Kidney epithelial cell (primary cell): ENCODE measurements around the gene HOXA1. TPM values are rescaled to one million over a fixed set of nuclear protein-coding genes. Genes with fewer than 3 reads are reported as not detected.

Experiments
- DNase-seq: peaks from one replicate; pipeline ENCODE4 v3.0.0-alpha.2; 2010; ENCODE audit warnings: low read depth
- H3K27me3 ChIP-seq: 2 replicates; pipeline ENCODE4 v1.6.0; 2011; ENCODE audit warnings: low read length; ENCODE audit not compliant: control insufficient read depth, insufficient read depth
- H3K36me3 ChIP-seq: 2 replicates; pipeline ENCODE4 v1.5.1; 2011; ENCODE audit warnings: low read length; ENCODE audit not compliant: control insufficient read depth, insufficient read depth
- H3K4me3 ChIP-seq: 2 replicates; pipeline ENCODE4 v1.5.1; 2011; ENCODE audit warnings: low read depth, mild to moderate bottlenecking, control low read depth, low read length
- total RNA-seq: library from RNA; depleted of rRNA; stranded (reverse); fragments of >200 nt; gene quantifications from 2 replicates; pipeline ENCODE4 v1.2.3, GENCODE V29; 2015
- TF ChIP-seq, protein P1 (sequence below): IDR thresholded peaks from 2 replicates; pipeline ENCODE4 v1.5.1; 2011; ENCODE audit warnings: mild to moderate bottlenecking, moderate library complexity, low read length, control low read depth, inconsistent platforms; ENCODE audit not compliant: insufficient read depth, poor library complexity, severe bottlenecking

Gene HOXA1
- total RNA-seq, 1 donor from 2014 or later: 4.3 TPM

GRCh38 chr7:27104341-27105058 is 8.7 kb upstream of the HOXA1 start:
- H3K36me3 ChIP-seq: no peaks in the 10 kb centered on the region
- TF ChIP-seq, protein P1, sequence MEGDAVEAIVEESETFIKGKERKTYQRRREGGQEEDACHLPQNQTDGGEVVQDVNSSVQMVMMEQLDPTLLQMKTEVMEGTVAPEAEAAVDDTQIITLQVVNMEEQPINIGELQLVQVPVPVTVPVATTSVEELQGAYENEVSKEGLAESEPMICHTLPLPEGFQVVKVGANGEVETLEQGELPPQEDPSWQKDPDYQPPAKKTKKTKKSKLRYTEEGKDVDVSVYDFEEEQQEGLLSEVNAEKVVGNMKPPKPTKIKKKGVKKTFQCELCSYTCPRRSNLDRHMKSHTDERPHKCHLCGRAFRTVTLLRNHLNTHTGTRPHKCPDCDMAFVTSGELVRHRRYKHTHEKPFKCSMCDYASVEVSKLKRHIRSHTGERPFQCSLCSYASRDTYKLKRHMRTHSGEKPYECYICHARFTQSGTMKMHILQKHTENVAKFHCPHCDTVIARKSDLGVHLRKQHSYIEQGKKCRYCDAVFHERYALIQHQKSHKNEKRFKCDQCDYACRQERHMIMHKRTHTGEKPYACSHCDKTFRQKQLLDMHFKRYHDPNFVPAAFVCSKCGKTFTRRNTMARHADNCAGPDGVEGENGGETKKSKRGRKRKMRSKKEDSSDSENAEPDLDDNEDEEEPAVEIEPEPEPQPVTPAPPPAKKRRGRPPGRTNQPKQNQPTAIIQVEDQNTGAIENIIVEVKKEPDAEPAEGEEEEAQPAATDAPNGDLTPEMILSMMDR: no peak
- H3K27me3 ChIP-seq: no peaks in the 10 kb centered on the region
- DNase-seq: no peak
- peak overlapping the region; percentile 31 for H3K4me3 ChIP-seq

DNA sequence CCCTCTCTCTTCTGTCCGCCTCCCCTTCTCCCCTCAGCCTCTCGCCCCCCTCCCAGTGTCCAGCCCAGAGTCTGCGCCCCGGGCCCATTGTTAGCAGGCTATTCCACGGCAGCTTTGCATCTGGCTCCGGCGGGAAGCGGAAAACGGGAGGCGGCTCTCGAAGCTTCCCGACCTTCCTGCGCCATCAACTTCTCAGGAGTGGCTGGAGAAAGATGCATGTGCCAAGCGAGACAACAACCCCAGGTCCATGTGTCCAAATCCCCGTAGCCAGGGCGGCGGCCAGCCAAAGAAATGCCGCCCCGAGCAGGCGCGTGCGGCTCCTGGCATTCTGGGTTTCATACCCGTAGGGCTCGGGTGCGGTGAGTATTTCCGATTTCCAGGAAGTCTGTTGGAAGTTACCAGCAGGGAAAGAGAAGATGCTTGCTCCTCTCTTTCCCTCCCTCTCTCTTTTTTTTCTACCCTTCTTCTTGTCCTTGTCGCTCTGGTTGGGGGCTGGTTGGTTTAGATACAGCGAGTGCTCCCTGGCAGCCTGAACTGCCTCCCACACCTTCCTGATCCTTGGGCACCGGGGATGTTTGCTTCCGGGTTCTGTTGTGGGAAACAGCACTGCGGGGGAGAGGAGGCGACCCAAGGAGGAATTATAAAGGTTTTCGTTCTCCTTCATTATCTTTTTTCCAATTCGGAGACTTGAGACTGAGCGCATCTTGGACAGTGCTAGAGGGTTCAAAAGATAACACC is 7.9 kb upstream of the HOXA1 start:
- H3K36me3 ChIP-seq: no peaks in the 10 kb centered on the region
- TF ChIP-seq, protein P1: no peak
- H3K27me3 ChIP-seq: no peaks in the 10 kb centered on the region
- peak overlapping the region; percentile 31 for H3K4me3 ChIP-seq
- no peak for DNase-seq

DNA sequence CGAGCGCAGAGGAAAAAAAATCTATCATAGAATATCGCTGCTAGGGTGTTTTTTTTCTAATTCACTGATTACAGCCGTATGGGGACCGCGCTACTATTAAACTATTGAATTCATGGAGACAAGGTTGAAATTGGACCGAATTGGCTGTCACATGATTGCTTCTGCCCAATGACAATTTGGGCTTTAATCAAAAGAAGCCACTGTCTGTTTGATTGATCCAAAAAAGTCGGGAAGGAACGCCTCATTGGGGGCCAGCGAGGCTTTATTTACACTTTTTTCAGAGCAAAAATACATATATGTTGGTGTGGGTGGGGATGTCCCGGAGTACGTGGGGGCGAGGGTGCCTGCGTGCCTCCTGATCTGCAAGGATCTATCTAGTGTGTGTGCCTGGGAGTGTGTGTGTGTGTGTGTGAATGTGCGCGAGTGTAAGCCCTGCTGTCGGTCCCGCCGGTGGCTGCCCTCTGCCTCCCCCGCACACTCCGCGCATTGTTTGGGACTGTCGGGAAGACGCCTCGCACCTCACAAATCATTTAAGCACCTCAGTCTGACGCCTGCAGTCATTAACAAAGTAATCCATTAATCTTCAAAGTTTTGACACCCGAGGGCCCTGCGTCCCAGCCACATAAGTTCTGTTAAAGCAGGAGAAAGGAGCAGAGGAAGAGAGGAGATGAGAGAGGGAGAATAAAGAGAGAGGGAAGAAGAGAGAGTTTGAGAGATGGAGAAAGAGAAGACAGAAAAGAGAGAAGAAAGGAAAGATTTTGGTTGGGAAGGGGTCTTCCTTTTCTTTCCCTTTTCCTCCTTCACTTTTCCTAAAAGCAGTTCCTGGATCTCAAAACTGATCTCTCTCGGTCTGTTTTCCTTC is 7.0 kb upstream of the HOXA1 start, which contains the start of gene HOXA2:
Gene HOXA2, minus strand, starts transcription at position 103 of the 862 bp plus-strand sequence. CDS start 183 bp downstream, outside the sequence.
- Histone ChIP-seq H3K36me3 (no peaks in the 10 kb centered on the region), H3K4me3 (peak within 1 kb of the TSS; percentile 31), H3K27me3 (no peaks in the 10 kb centered on the region)
- no peak for DNase-seq
- TF ChIP-seq, protein P1: no peak

GRCh38 chr7:27101957-27102580 is 6.3 kb upstream of the HOXA1 start:
- TF ChIP-seq, protein P1: no peak
- no peaks in the 10 kb centered on the region for H3K36me3 ChIP-seq
- DNase-seq: no peak
- H3K4me3 ChIP-seq: peak overlapping the region; percentile 31
- no peaks in the 10 kb centered on the region for H3K27me3 ChIP-seq

DNA sequence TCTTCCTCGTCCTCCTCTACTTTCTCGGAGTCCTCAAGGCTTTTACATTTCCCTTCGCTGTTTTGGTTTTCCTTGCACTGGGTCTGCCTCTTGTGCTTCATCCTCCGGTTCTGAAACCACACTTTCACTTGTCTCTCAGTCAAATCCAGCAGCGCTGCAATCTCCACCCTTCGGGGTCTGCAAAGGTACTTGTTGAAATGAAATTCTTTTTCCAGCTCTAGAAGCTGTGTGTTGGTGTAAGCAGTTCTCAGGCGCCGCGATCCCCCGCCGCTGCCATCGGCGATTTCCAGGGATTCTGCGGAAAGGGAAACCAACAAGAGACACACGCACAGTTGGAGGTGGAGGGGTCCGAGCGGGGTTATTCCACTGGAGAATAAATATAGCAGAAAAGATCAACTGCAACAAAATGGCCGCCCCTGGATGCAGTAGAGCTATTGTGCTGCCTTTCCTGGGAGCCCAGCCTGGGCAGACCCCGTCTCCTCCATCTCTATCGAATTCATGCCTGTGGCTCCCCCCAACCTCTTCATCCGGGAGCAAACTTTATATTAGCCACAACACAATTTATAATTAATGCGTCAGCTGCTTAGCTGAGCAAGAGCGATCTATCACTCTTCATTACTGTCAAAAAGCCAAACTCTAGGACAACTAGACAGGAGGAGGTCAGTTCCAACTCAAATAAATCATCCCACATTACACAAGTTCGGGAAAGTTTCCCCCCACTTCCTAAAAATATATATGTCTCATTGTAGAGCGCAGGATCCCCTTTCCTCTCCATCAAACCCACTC is 5.6 kb upstream of the HOXA1 start:
- TF ChIP-seq, protein P1: no peak
- H3K36me3 ChIP-seq: no peaks in the 10 kb centered on the region
- H3K4me3 ChIP-seq: peak overlapping the region; percentile 31
- no peaks in the 10 kb centered on the region for H3K27me3 ChIP-seq
- DNase-seq: no peak
